HEK293 (cell line): ENCODE measurements around the gene CACNA2D3.

Experiments
- CTCF ChIA-PET: fragments of 350-600 bp; formaldehyde crosslinking; extraction: SDS; loops from one replicate; lab custom pipeline; 2021; ENCODE audit warnings: antibody characterized with exemption; lab: Yijun Ruan, JAX
- POLR2A ChIA-PET: fragments of 300-600 bp; formaldehyde crosslinking; extraction: SDS; loops from one replicate; lab custom pipeline; 2020; ENCODE audit warnings: antibody characterized with exemption, inconsistent platforms; lab: Yijun Ruan, JAX
- H3K27ac ChIP-seq: fragments of 200-500 bp; sonication (Bioruptor generic); 2 replicates; pipeline ENCODE4 v1.5.1; 2014; ENCODE audit warnings: low read depth, low read length, control low read depth, inconsistent platforms; ENCODE audit errors: extremely low read depth
- H3K36me3 ChIP-seq, 2 experiments: fragments of 200-500 bp in 1 of 2; sonication (Bioruptor generic) in 1 of 2; 1 replicate in 1 of 2; 2 replicates in 1 of 2; pipeline ENCODE4 v1.5.1; 2014 to 2017; ENCODE audit warnings: inconsistent platforms in 2 of 2, low read length in 2 of 2; ENCODE audit not compliant: control insufficient read depth in 2 of 2, insufficient read depth in 1 of 2
- H3K4me1 ChIP-seq: fragments of 200-500 bp; sonication (Bioruptor generic); 2 replicates; pipeline ENCODE4 v1.5.1; 2014; ENCODE audit warnings: mild to moderate bottlenecking, low read length, inconsistent platforms; ENCODE audit not compliant: control insufficient read depth, insufficient read depth
- H3K4me3 ChIP-seq: 2 replicates; pipeline ENCODE4 v1.5.1; 2011; ENCODE audit warnings: low read depth, mild to moderate bottlenecking, control low read depth, low read length, moderate library complexity
- H3K9me3 ChIP-seq: fragments of 200-500 bp; sonication (Bioruptor generic); 2 replicates; pipeline ENCODE4 v1.5.1; 2014; ENCODE audit warnings: low read depth, low read length, inconsistent platforms; ENCODE audit not compliant: control insufficient read depth, insufficient read depth
- FEZF1 ChIP-seq: fragments of 450-650 bp; formaldehyde crosslinking; IDR thresholded peaks from 2 replicates; pipeline ENCODE4 v1.5.1; 2016; ENCODE audit warnings: missing biosample characterization, missing genetic modification characterization
- KLF10 ChIP-seq: fragments of 450-650 bp; IDR thresholded peaks from 2 replicates; pipeline ENCODE4 v1.5.1; 2018; ENCODE audit warnings: missing biosample characterization, mild to moderate bottlenecking, missing genetic modification characterization
- PBX3 ChIP-seq: sonication (generic); formaldehyde crosslinking; IDR thresholded peaks from 2 replicates; pipeline ENCODE4 v1.8.1; 2022; ENCODE audit warnings: mild to moderate bottlenecking, moderate library complexity, missing genetic modification reagents
- REPIN1 ChIP-seq: fragments of 450-650 bp; formaldehyde crosslinking; IDR thresholded peaks from 2 replicates; pipeline ENCODE4 v1.5.1; 2017; ENCODE audit warnings: missing biosample characterization, missing genetic modification characterization, low read depth
- TCF7L2 ChIP-seq: IDR thresholded peaks from 2 replicates; pipeline ENCODE4 v1.6.1; 2011; ENCODE audit warnings: low read depth, mild to moderate bottlenecking, inconsistent platforms, low read length, moderate library complexity, borderline replicate concordance
- YY2 ChIP-seq: fragments of 450-650 bp; formaldehyde crosslinking; IDR thresholded peaks from 2 replicates; pipeline ENCODE4 v1.5.1; 2016; ENCODE audit warnings: missing biosample characterization, missing genetic modification characterization
- ZBTB7A ChIP-seq: fragments of 450-650 bp; formaldehyde crosslinking; IDR thresholded peaks from 2 replicates; pipeline ENCODE4 v1.5.1; 2016; ENCODE audit warnings: low read depth, missing biosample characterization, missing genetic modification characterization
- ZIC2 ChIP-seq: fragments of 450-650 bp; formaldehyde crosslinking; IDR thresholded peaks from 2 replicates; pipeline ENCODE4 v1.5.1; 2016; ENCODE audit warnings: missing biosample characterization, missing genetic modification characterization
- ZNF18 ChIP-seq: fragments of 450-650 bp; formaldehyde crosslinking; IDR thresholded peaks from 2 replicates; pipeline ENCODE4 v1.5.1; 2016; ENCODE audit warnings: missing biosample characterization, missing genetic modification characterization
- ZNF19 ChIP-seq: fragments of 450-650 bp; formaldehyde crosslinking; IDR thresholded peaks from 2 replicates; pipeline ENCODE4; 2016; ENCODE audit warnings: missing biosample characterization, missing genetic modification characterization, low read depth
- ZNF26 ChIP-seq: fragments of 450-650 bp; formaldehyde crosslinking; IDR thresholded peaks from 2 replicates; pipeline ENCODE4 v1.5.1; 2016; ENCODE audit warnings: missing biosample characterization, missing genetic modification characterization
- ZNF280C ChIP-seq: fragments of 450-650 bp; formaldehyde crosslinking; IDR thresholded peaks from 2 replicates; pipeline ENCODE4 v1.5.1; 2016; ENCODE audit warnings: missing biosample characterization, missing genetic modification characterization
- ZNF423 ChIP-seq: fragments of 450-650 bp; formaldehyde crosslinking; IDR thresholded peaks from 2 replicates; pipeline ENCODE4 v1.5.1; 2016; ENCODE audit warnings: missing biosample characterization, missing genetic modification characterization
- ZNF660 ChIP-seq: fragments of 450-650 bp; IDR thresholded peaks from 2 replicates; pipeline ENCODE4 v1.5.1; 2018; ENCODE audit warnings: missing biosample characterization, mild to moderate bottlenecking, missing genetic modification characterization
- ZNF776 ChIP-seq: fragments of 450-650 bp; formaldehyde crosslinking; IDR thresholded peaks from 2 replicates; pipeline ENCODE4 v1.5.0; 2017; ENCODE audit warnings: missing biosample characterization, missing genetic modification characterization, borderline replicate concordance
- TF ChIP-seq, protein P1 (sequence below): fragments of 450-650 bp; formaldehyde crosslinking; IDR thresholded peaks from 2 replicates; pipeline ENCODE4 v1.5.1; 2016; ENCODE audit warnings: missing biosample characterization, missing genetic modification characterization, borderline replicate concordance
- TF ChIP-seq, protein P2 (sequence below): fragments of 450-650 bp; formaldehyde crosslinking; IDR thresholded peaks from 2 replicates; pipeline ENCODE4 v1.5.1; 2016; ENCODE audit warnings: missing biosample characterization, missing genetic modification characterization, low read depth
- TF ChIP-seq, protein P3 (sequence below): fragments of 450-650 bp; formaldehyde crosslinking; IDR thresholded peaks from 2 replicates; pipeline ENCODE4 v1.5.1; 2016; ENCODE audit warnings: missing biosample characterization, missing genetic modification characterization
- TF ChIP-seq, protein P4 (sequence below): fragments of 450-650 bp; formaldehyde crosslinking; conservative IDR thresholded peaks from 2 replicates; pipeline ENCODE4 v1.5.1; 2016; ENCODE audit warnings: low read depth, missing biosample characterization, missing genetic modification characterization

Gene CACNA2D3

GRCh38 chr3:54146506-54147239 is 24.3 kb downstream of the CACNA2D3 start:
- Histone ChIP-seq H3K27ac (no peak overlapping the region), H3K4me1 (no peaks in the 10 kb centered on the region), H3K4me3 (no peak overlapping the region), H3K36me3 (no peaks in the 10 kb centered on the region), H3K9me3 (no peaks in the 10 kb centered on the region)
- ChIA-PET POLR2A (no interaction called here), CTCF (interaction anchor here (0.5 to 1.8 kb wide), 16 partner anchors 10 to 1942 kb away, joined by 3 to 9 read pairs (median 3); no protein-coding TSS in a partner anchor)
- TF ChIP-seq, protein P1, sequence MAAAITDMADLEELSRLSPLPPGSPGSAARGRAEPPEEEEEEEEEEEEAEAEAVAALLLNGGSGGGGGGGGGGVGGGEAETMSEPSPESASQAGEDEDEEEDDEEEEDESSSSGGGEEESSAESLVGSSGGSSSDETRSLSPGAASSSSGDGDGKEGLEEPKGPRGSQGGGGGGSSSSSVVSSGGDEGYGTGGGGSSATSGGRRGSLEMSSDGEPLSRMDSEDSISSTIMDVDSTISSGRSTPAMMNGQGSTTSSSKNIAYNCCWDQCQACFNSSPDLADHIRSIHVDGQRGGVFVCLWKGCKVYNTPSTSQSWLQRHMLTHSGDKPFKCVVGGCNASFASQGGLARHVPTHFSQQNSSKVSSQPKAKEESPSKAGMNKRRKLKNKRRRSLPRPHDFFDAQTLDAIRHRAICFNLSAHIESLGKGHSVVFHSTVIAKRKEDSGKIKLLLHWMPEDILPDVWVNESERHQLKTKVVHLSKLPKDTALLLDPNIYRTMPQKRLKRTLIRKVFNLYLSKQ = no peak
- TF ChIP-seq ZNF776 (tag by site-specific recombination) = no peak
- TF ChIP-seq, protein P2, sequence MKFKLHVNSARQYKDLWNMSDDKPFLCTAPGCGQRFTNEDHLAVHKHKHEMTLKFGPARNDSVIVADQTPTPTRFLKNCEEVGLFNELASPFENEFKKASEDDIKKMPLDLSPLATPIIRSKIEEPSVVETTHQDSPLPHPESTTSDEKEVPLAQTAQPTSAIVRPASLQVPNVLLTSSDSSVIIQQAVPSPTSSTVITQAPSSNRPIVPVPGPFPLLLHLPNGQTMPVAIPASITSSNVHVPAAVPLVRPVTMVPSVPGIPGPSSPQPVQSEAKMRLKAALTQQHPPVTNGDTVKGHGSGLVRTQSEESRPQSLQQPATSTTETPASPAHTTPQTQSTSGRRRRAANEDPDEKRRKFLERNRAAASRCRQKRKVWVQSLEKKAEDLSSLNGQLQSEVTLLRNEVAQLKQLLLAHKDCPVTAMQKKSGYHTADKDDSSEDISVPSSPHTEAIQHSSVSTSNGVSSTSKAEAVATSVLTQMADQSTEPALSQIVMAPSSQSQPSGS (tag by site-specific recombination) = no peak
- 0 out of 2 replicates have a peak, but pooled peaks have one; percentile 30 for TF ChIP-seq ZNF660 (tag by site-specific recombination)
- no peak for TF ChIP-seq FEZF1 (tag by site-specific recombination)
- no peak for TF ChIP-seq ZNF18 (tag by site-specific recombination)
- no peak for TF ChIP-seq ZBTB7A (tag by site-specific recombination)
- no peak for TF ChIP-seq TCF7L2
- TF ChIP-seq KLF10 = no peak
- TF ChIP-seq PBX3 (CRISPR knock-in tag) = no peak
- TF ChIP-seq YY2 (tag by site-specific recombination) = no peak
- no peak for TF ChIP-seq ZNF280C (tag by site-specific recombination)
- TF ChIP-seq ZNF26 (tag by site-specific recombination) = no peak
- TF ChIP-seq, protein P3, sequence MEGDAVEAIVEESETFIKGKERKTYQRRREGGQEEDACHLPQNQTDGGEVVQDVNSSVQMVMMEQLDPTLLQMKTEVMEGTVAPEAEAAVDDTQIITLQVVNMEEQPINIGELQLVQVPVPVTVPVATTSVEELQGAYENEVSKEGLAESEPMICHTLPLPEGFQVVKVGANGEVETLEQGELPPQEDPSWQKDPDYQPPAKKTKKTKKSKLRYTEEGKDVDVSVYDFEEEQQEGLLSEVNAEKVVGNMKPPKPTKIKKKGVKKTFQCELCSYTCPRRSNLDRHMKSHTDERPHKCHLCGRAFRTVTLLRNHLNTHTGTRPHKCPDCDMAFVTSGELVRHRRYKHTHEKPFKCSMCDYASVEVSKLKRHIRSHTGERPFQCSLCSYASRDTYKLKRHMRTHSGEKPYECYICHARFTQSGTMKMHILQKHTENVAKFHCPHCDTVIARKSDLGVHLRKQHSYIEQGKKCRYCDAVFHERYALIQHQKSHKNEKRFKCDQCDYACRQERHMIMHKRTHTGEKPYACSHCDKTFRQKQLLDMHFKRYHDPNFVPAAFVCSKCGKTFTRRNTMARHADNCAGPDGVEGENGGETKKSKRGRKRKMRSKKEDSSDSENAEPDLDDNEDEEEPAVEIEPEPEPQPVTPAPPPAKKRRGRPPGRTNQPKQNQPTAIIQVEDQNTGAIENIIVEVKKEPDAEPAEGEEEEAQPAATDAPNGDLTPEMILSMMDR = peak; percentile 87
- TF ChIP-seq ZIC2 (tag by site-specific recombination) = peak; percentile 75
- TF ChIP-seq ZNF19 (tag by site-specific recombination) = no peak
- TF ChIP-seq REPIN1 (tag by site-specific recombination) = no peak
- TF ChIP-seq ZNF423 (tag by site-specific recombination) = no peak
- TF ChIP-seq, protein P4, sequence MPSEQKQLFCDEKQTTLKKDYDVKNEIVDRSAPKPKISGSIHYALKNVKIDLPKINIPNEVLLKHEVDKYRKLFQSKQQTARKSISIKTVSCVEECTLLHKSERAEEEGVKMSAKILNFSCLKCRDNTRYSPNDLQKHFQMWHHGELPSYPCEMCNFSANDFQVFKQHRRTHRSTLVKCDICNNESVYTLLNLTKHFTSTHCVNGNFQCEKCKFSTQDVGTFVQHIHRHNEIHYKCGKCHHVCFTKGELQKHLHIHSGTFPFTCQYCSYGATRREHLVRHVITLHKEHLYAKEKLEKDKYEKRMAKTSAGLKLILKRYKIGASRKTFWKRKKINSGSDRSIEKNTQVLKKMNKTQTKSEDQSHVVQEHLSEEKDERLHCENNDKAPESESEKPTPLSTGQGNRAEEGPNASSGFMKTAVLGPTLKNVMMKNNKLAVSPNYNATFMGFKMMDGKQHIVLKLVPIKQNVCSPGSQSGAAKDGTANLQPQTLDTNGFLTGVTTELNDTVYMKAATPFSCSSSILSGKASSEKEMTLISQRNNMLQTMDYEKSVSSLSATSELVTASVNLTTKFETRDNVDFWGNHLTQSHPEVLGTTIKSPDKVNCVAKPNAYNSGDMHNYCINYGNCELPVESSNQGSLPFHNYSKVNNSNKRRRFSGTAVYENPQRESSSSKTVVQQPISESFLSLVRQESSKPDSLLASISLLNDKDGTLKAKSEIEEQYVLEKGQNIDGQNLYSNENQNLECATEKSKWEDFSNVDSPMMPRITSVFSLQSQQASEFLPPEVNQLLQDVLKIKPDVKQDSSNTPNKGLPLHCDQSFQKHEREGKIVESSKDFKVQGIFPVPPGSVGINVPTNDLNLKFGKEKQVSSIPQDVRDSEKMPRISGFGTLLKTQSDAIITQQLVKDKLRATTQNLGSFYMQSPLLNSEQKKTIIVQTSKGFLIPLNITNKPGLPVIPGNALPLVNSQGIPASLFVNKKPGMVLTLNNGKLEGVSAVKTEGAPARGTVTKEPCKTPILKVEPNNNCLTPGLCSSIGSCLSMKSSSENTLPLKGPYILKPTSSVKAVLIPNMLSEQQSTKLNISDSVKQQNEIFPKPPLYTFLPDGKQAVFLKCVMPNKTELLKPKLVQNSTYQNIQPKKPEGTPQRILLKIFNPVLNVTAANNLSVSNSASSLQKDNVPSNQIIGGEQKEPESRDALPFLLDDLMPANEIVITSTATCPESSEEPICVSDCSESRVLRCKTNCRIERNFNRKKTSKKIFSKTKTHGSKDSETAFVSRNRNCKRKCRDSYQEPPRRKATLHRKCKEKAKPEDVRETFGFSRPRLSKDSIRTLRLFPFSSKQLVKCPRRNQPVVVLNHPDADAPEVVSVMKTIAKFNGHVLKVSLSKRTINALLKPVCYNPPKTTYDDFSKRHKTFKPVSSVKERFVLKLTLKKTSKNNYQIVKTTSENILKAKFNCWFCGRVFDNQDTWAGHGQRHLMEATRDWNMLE = no peak
